HFFc6 (cell line): ENCODE results near the gene SPRY1. TPM values are rescaled to one million over a fixed set of nuclear protein-coding genes. Genes with fewer than 3 reads are reported as not detected.

Experiments
- DNase-seq: peaks from one replicate; pipeline ENCODE4 v3.0.0-alpha.2; 2018
- H3K27ac Mint-ChIP-seq: 2 replicates; pipeline ENCODE4 v1.8.0; 2020; ENCODE audit warnings: mild to moderate bottlenecking, mixed read lengths
- H3K27me3 Mint-ChIP-seq: 2 replicates; pipeline ENCODE4 v1.8.0; 2021; ENCODE audit warnings: mild to moderate bottlenecking, moderate library complexity, mixed read lengths; ENCODE audit not compliant: insufficient read depth
- H3K36me3 Mint-ChIP-seq: 2 replicates; pipeline ENCODE4 v1.8.0; 2021; ENCODE audit warnings: low read depth, mixed read lengths
- H3K4me1 Mint-ChIP-seq: 2 replicates; pipeline ENCODE4 v1.8.0; 2020; ENCODE audit warnings: low read depth, mixed read lengths
- H3K4me3 Mint-ChIP-seq: 2 replicates; pipeline ENCODE4 v1.8.0; 2020; ENCODE audit warnings: mild to moderate bottlenecking, moderate library complexity, mixed read lengths
- H3K9me3 Mint-ChIP-seq: 2 replicates; pipeline ENCODE4 v1.8.0; 2020; ENCODE audit warnings: mild to moderate bottlenecking, mixed read lengths
- CTCF ChIP-seq: fragments of 200-600 bp; sonication (generic); IDR thresholded peaks from 2 replicates; pipeline ENCODE4 v1.5.0; 2021; ENCODE audit warnings: antibody characterized with exemption, mild to moderate bottlenecking
- total RNA-seq, 6 experiments: library from RNA; stranded (reverse); fragmentation: NEBNext Ultra II Directional; extraction: Animal tissue kit (Norgen Biotek cat#: 25700); gene quantifications; 2 replicates in 1 of 6; 3 replicates in 5 of 6; pipeline ENCODE4 v1.2.3, GENCODE V29; 2021

Gene SPRY1
- total RNA-seq, 6 experiments from 2014 or later: 0.41 to 1.6 (median 0.56) TPM

- Mint-ChIP-seq H3K27ac (no peak overlapping the region), H3K4me1 (no peaks in the 10 kb centered on the region), H3K36me3 (no peaks in the 10 kb centered on the region), H3K9me3 (no peaks in the 10 kb centered on the region; the same call in 1 of the 2 replicates), H3K4me3 (no peak overlapping the region), H3K27me3 (peaks cover 2% of the 10 kb centered on the region; the same call in 1 of the 2 replicates)
- no peak for DNase-seq
- TF ChIP-seq CTCF: no peak
Measured at GRCh38 chr4:123427951-123428350, 31.4 kb downstream of the SPRY1 start.

GRCh38 chr4:123430031-123430430 lies 33.4 kb downstream of the SPRY1 start:
- no peak for DNase-seq
- H3K4me3 Mint-ChIP-seq: no peak overlapping the region
- H3K36me3 Mint-ChIP-seq: peaks cover 5% of the 10 kb centered on the region; the same call in 1 of the 2 replicates
- TF ChIP-seq CTCF: no peak
- H3K27me3 Mint-ChIP-seq: peaks cover 10% of the 10 kb centered on the region; the same call in 1 of the 2 replicates
- H3K9me3 Mint-ChIP-seq: peaks cover 6% of the 10 kb centered on the region
- H3K27ac Mint-ChIP-seq: no peak overlapping the region
- H3K4me1 Mint-ChIP-seq: no peaks in the 10 kb centered on the region

- no peak for TF ChIP-seq CTCF
- Mint-ChIP-seq H3K4me1 (no peaks in the 10 kb centered on the region), H3K4me3 (no peak overlapping the region), H3K36me3 (peaks cover 5% of the 10 kb centered on the region; the same call in 1 of the 2 replicates), H3K27ac (no peak overlapping the region), H3K27me3 (peaks cover 10% of the 10 kb centered on the region; the same call in 1 of the 2 replicates), H3K9me3 (peaks cover 6% of the 10 kb centered on the region)
- DNase-seq: no peak
Measured at GRCh38 chr4:123430501-123430900, 33.9 kb downstream of the SPRY1 start.

GRCh38 chr4:123433573-123433972 lies 37.0 kb downstream of the SPRY1 start:
- H3K4me1 Mint-ChIP-seq: no peaks in the 10 kb centered on the region
- no peak for TF ChIP-seq CTCF
- H3K27me3 Mint-ChIP-seq: peaks cover 10% of the 10 kb centered on the region; the same call in 1 of the 2 replicates
- no peak overlapping the region for H3K4me3 Mint-ChIP-seq
- H3K9me3 Mint-ChIP-seq: peaks cover 6% of the 10 kb centered on the region
- peaks cover 5% of the 10 kb centered on the region; the same call in 1 of the 2 replicates for H3K36me3 Mint-ChIP-seq
- DNase-seq: no peak
- no peak overlapping the region for H3K27ac Mint-ChIP-seq

GRCh38 chr4:123433976-123434375 lies 37.4 kb downstream of the SPRY1 start:
- H3K4me1 Mint-ChIP-seq: no peaks in the 10 kb centered on the region
- no peak for TF ChIP-seq CTCF

More at GRCh38 chr4:123433976-123434375, 37.4 kb downstream of the SPRY1 start:
- peaks cover 10% of the 10 kb centered on the region; the same call in 1 of the 2 replicates for H3K27me3 Mint-ChIP-seq
- H3K27ac Mint-ChIP-seq: no peak overlapping the region
- no peak overlapping the region for H3K4me3 Mint-ChIP-seq
- DNase-seq: no peak
- H3K36me3 Mint-ChIP-seq: peaks cover 5% of the 10 kb centered on the region; the same call in 1 of the 2 replicates
- peaks cover 6% of the 10 kb centered on the region for H3K9me3 Mint-ChIP-seq
